Breast epithelium (tissue), 4 donors: ENCODE results near the gene FNDC5. TPM values are rescaled to one million over a fixed set of nuclear protein-coding genes. Genes with fewer than 3 reads are reported as not detected.
A peak's percentile ranks its signal among the peaks of the same experiment; 100 is the strongest.

ENCODE experiments used
- DNase-seq, 2 donors: peaks; one replicate each; pipeline ENCODE4 v3.0.0-alpha.2; 2019; ENCODE audit warnings: low spot score in 2 of 2
- H3K27ac ChIP-seq, 2 donors: fragments of 200-600 bp; sonication (generic) in 1 of 2; one replicate each; pipeline ENCODE4 v1.5.1; 2016 to 2019; ENCODE audit warnings: mild to moderate bottlenecking in 1 of 2
- H3K27me3 ChIP-seq, 2 donors: fragments of 200-600 bp; sonication (generic) in 1 of 2; one replicate each; pipeline versions ENCODE4 v1.5.1 to v1.6.0; 2017 to 2019; ENCODE audit warnings: control low read depth in 1 of 2, mild to moderate bottlenecking in 1 of 2
- H3K36me3 ChIP-seq: fragments of 200-600 bp; one replicate; pipeline ENCODE4 v1.5.1; 2019
- H3K4me1 ChIP-seq, 2 donors: fragments of 200-600 bp; sonication (generic); one replicate each; pipeline ENCODE4 v1.5.1; 2016 to 2019; ENCODE audit warnings: control low read depth in 1 of 2
- H3K4me3 ChIP-seq, 3 donors: fragments of 200-600 bp; sonication (generic); 1 replicate in 2 of 3; 2 replicates in 1 of 3; pipeline ENCODE4 v1.5.1; 2016 to 2019; ENCODE audit warnings: mild to moderate bottlenecking in 3 of 3, moderate library complexity in 2 of 3
- H3K9me3 ChIP-seq, 2 donors: fragments of 200-600 bp; sonication (generic) in 1 of 2; one replicate each; pipeline ENCODE4 v1.5.1; 2016 to 2019; ENCODE audit warnings: control low read depth in 1 of 2
- CTCF ChIP-seq, 3 donors: fragments of 450-650 bp; IDR thresholded peaks; one replicate each; pipeline ENCODE4 v1.5.1; 2016 to 2017; ENCODE audit warnings: antibody characterized with exemption in 3 of 3, mild to moderate bottlenecking in 3 of 3, moderate library complexity in 3 of 3
- POLR2A ChIP-seq: fragments of 450-650 bp; IDR thresholded peaks from one replicate; pipeline ENCODE4 v1.6.1; 2016; ENCODE audit warnings: antibody characterized with exemption, mild to moderate bottlenecking, moderate library complexity
- POLR2AphosphoS5 ChIP-seq, 3 donors: sonication (generic); formaldehyde crosslinking; IDR thresholded peaks; one replicate each; pipeline ENCODE4 v1.6.1; 2017; ENCODE audit warnings: antibody characterized with exemption in 3 of 3
- intact Hi-C: fragments of 100-400 bp; cut with DNase I; formaldehyde crosslinking; loops from one replicate; pipeline ENCODE4 v1.15.1; 2023; ENCODE audit warnings: low total_unique reads
- total RNA-seq, 3 donors: library from RNA; depleted of rRNA; stranded (reverse); fragments of >200 nt; gene quantifications; one replicate each; pipeline ENCODE4 v1.1.0, GENCODE V29; 2016

The FNDC5 gene
- total RNA-seq, 3 donors from 2014 or later = 0.59 to 0.96 TPM; not detected in 1

- Histone ChIP-seq H3K9me3 (no peaks in the 10 kb centered on the region), H3K4me1 (no peaks in the 10 kb centered on the region), H3K36me3 (no peaks in the 10 kb centered on the region), H3K27me3 (no peaks in the 10 kb centered on the region), H3K27ac (no peak overlapping the region), H3K4me3 (no peak overlapping the region)
- peak in 1 of 2 donors; percentile 44 for DNase-seq
- intact Hi-C loops = no loop called here
- TF ChIP-seq POLR2AphosphoS5 (IDR thresholded peaks at IDR 0.05) (no peak), CTCF (IDR thresholded peaks at IDR 0.05) (no peak), POLR2A (no peak)
Measured at GRCh38 chr1:32878183-32878582, 7.5 kb upstream of the FNDC5 start.

GRCh38 chr1:32877211-32878110, 6.7 kb upstream of the FNDC5 start:
- intact Hi-C loops = no loop called here
- TF ChIP-seq CTCF (IDR thresholded peaks at IDR 0.05) (no peak), POLR2A (no peak), POLR2AphosphoS5 (IDR thresholded peaks at IDR 0.05) (no peak)
- Histone ChIP-seq H3K9me3 (no peaks in the 10 kb centered on the region), H3K27ac (no peak overlapping the region), H3K4me3 (no peak overlapping the region), H3K4me1 (no peaks in the 10 kb centered on the region), H3K36me3 (no peaks in the 10 kb centered on the region), H3K27me3 (no peaks in the 10 kb centered on the region)
- DNase-seq = peak in 1 of 2 donors; percentile 52

- no peaks in the 10 kb centered on the region for H3K36me3 ChIP-seq
- no peak for DNase-seq
- no peaks in the 10 kb centered on the region for H3K27me3 ChIP-seq
- no peak overlapping the region for H3K27ac ChIP-seq
- peak; percentile 26 to 62 (median 59) for TF ChIP-seq CTCF (IDR thresholded peaks at IDR 0.05)
- no peak for TF ChIP-seq POLR2AphosphoS5 (IDR thresholded peaks at IDR 0.05)
- H3K4me1 ChIP-seq = no peaks in the 10 kb centered on the region
- no peak overlapping the region for H3K4me3 ChIP-seq
- H3K9me3 ChIP-seq = no peaks in the 10 kb centered on the region
- intact Hi-C loops = no loop called here
Measured at GRCh38 chr1:32876341-32877210, 5.9 kb upstream of the FNDC5 start.

- no peak overlapping the region for H3K27ac ChIP-seq
- H3K4me1 ChIP-seq = peaks cover 0 to 3% of the 10 kb centered on the region in 2 donors
- no peaks in the 10 kb centered on the region for H3K27me3 ChIP-seq
- intact Hi-C loops = no loop called here
- no peak for DNase-seq
- H3K36me3 ChIP-seq = no peaks in the 10 kb centered on the region
- no peak overlapping the region for H3K4me3 ChIP-seq
- TF ChIP-seq POLR2AphosphoS5 (IDR thresholded peaks at IDR 0.05) = no peak
- TF ChIP-seq POLR2A = no peak
- no peak for TF ChIP-seq CTCF (IDR thresholded peaks at IDR 0.05)
- no peaks in the 10 kb centered on the region for H3K9me3 ChIP-seq
Measured at GRCh38 chr1:32874860-32875752, 4.4 kb upstream of the FNDC5 start.
